H1 (cell line): Measurements from ENCODE around the gene EVX2. TPM values are rescaled to one million over a fixed set of nuclear protein-coding genes. Genes with fewer than 3 reads are reported as not detected.

Source experiments
- CBX5 ChIP-seq: fragments of 300-800, 300-1000 bp; sonication (generic); IDR thresholded peaks from 2 replicates; pipeline ENCODE4 v1.7.1; 2016; ENCODE audit warnings: antibody characterized with exemption, low read length, low read depth
- CHD2 ChIP-seq: IDR thresholded peaks from 2 replicates; pipeline ENCODE4 v1.6.1; 2012; ENCODE audit warnings: low read length, improper control_type of control experiment
- EGR1 ChIP-seq: IDR thresholded peaks from 2 replicates; pipeline ENCODE4 v1.6.1; 2011; ENCODE audit warnings: low read depth, low read length, borderline replicate concordance
- EP300 ChIP-seq, 2 experiments: IDR thresholded peaks; 1 replicate in 1 of 2; 2 replicates in 1 of 2; pipeline ENCODE4 v1.6.1; 2011 to 2012; ENCODE audit warnings: low read depth in 2 of 2, low read length in 2 of 2, mild to moderate bottlenecking in 2 of 2, borderline replicate concordance in 1 of 2, inconsistent platforms in 1 of 2, moderate library complexity in 1 of 2
- HDAC2 ChIP-seq, 2 experiments: fragments of 300-600 bp in 1 of 2; sonication (generic) in 1 of 2; IDR thresholded peaks; 2 replicates each; pipeline ENCODE4 v1.6.1; 2011 to 2012; ENCODE audit warnings: low read depth in 2 of 2, low read length in 2 of 2, mild to moderate bottlenecking in 2 of 2, moderate library complexity in 2 of 2, borderline replicate concordance in 1 of 2, inconsistent platforms in 1 of 2
- KDM4A ChIP-seq: IDR thresholded peaks from one replicate; pipeline ENCODE4 v1.7.1; 2012; ENCODE audit warnings: low read depth, mild to moderate bottlenecking, moderate library complexity, low read length, inconsistent platforms; ENCODE audit not compliant: severe bottlenecking
- RNF2 ChIP-seq: fragments of 200-900, 300-1000 bp; sonication (generic); IDR thresholded peaks from 2 replicates; pipeline ENCODE4 v1.7.1; 2016; ENCODE audit warnings: borderline replicate concordance, low read depth, mild to moderate bottlenecking, antibody characterized with exemption, low read length; ENCODE audit not compliant: poor library complexity, severe bottlenecking; ENCODE audit errors: missing control alignments
- polyA plus RNA-seq, 7 experiments: library from polyadenylated mRNA; depleted of rRNA in 3 of 7; stranded (reverse) in 5 of 7; unstranded in 2 of 7; fragments of >200 nt in 5 of 7; fragments of 200-250 nt in 2 of 7; gene quantifications; 1 replicate in 5 of 7; 2 replicates in 1 of 7; 4 replicates in 1 of 7; pipeline versions ENCODE4 v1.2.1 to v1.2.3, GENCODE V29; 2011 to 2013; ENCODE audit warnings: missing spikeins in 2 of 7, mixed read lengths in 2 of 7
- total RNA-seq: library from RNA; stranded (reverse); fragmentation: NEBNext Ultra II Directional; extraction: Animal tissue kit (Norgen Biotek cat#: 25700); gene quantifications from 2 replicates; pipeline ENCODE4 v1.2.1, GENCODE V29; 2021
- TF ChIP-seq, protein P1 (sequence below): fragments of 300-600 bp; sonication (generic); IDR thresholded peaks from 2 replicates; pipeline ENCODE4 v1.7.1; 2012; ENCODE audit warnings: low read length, moderate library complexity, mild to moderate bottlenecking, inconsistent platforms; ENCODE audit not compliant: insufficient replicate concordance

EVX2 gene
- total and polyA plus RNA-seq, 2 of the 8 experiments (the other 6 are each of a cell fraction or from before 2014, with no cell fraction given), result not detected

DNA sequence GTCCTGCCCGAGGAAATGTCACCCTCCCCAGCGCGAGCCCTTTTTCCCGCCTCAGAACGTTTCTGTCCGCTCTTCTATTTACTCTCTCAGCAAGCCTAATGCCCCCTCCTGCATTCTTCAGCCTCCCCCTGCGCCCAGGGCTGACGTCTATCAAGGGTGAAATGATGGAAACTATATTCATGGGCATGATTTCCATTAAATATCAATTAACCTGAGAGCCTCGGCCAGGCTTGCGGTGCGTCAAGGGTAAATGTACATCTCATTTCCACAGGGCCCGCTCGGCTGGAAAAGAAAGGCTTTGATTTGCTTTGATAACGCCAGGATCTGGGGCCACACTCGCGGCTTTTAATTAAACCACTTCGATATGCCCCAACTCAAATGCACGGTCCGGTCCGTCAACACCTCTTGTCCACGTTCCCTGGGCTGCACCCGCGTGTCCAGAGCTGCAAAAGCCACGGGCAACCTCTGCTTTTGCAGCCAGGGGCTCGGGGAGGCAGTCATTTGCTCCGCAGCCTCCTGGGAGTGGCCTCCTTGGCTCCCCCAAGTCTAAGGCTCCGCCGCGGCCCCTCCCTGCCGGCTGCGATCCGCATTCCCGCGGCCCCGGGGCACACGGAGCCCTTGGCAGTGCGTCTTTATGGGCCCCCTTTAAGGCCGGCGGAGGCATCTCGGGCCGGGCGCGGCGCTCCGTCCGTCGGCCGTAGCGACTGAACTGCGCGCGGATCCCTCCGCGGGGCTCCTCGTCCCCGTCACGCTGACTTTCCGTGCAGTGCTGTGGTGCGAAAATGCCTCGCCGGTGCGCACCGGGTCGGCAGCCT, 45.4 kb upstream of the EVX2 start, which contains the start of gene HOXD8 (continued):
- TF ChIP-seq, protein P1, sequence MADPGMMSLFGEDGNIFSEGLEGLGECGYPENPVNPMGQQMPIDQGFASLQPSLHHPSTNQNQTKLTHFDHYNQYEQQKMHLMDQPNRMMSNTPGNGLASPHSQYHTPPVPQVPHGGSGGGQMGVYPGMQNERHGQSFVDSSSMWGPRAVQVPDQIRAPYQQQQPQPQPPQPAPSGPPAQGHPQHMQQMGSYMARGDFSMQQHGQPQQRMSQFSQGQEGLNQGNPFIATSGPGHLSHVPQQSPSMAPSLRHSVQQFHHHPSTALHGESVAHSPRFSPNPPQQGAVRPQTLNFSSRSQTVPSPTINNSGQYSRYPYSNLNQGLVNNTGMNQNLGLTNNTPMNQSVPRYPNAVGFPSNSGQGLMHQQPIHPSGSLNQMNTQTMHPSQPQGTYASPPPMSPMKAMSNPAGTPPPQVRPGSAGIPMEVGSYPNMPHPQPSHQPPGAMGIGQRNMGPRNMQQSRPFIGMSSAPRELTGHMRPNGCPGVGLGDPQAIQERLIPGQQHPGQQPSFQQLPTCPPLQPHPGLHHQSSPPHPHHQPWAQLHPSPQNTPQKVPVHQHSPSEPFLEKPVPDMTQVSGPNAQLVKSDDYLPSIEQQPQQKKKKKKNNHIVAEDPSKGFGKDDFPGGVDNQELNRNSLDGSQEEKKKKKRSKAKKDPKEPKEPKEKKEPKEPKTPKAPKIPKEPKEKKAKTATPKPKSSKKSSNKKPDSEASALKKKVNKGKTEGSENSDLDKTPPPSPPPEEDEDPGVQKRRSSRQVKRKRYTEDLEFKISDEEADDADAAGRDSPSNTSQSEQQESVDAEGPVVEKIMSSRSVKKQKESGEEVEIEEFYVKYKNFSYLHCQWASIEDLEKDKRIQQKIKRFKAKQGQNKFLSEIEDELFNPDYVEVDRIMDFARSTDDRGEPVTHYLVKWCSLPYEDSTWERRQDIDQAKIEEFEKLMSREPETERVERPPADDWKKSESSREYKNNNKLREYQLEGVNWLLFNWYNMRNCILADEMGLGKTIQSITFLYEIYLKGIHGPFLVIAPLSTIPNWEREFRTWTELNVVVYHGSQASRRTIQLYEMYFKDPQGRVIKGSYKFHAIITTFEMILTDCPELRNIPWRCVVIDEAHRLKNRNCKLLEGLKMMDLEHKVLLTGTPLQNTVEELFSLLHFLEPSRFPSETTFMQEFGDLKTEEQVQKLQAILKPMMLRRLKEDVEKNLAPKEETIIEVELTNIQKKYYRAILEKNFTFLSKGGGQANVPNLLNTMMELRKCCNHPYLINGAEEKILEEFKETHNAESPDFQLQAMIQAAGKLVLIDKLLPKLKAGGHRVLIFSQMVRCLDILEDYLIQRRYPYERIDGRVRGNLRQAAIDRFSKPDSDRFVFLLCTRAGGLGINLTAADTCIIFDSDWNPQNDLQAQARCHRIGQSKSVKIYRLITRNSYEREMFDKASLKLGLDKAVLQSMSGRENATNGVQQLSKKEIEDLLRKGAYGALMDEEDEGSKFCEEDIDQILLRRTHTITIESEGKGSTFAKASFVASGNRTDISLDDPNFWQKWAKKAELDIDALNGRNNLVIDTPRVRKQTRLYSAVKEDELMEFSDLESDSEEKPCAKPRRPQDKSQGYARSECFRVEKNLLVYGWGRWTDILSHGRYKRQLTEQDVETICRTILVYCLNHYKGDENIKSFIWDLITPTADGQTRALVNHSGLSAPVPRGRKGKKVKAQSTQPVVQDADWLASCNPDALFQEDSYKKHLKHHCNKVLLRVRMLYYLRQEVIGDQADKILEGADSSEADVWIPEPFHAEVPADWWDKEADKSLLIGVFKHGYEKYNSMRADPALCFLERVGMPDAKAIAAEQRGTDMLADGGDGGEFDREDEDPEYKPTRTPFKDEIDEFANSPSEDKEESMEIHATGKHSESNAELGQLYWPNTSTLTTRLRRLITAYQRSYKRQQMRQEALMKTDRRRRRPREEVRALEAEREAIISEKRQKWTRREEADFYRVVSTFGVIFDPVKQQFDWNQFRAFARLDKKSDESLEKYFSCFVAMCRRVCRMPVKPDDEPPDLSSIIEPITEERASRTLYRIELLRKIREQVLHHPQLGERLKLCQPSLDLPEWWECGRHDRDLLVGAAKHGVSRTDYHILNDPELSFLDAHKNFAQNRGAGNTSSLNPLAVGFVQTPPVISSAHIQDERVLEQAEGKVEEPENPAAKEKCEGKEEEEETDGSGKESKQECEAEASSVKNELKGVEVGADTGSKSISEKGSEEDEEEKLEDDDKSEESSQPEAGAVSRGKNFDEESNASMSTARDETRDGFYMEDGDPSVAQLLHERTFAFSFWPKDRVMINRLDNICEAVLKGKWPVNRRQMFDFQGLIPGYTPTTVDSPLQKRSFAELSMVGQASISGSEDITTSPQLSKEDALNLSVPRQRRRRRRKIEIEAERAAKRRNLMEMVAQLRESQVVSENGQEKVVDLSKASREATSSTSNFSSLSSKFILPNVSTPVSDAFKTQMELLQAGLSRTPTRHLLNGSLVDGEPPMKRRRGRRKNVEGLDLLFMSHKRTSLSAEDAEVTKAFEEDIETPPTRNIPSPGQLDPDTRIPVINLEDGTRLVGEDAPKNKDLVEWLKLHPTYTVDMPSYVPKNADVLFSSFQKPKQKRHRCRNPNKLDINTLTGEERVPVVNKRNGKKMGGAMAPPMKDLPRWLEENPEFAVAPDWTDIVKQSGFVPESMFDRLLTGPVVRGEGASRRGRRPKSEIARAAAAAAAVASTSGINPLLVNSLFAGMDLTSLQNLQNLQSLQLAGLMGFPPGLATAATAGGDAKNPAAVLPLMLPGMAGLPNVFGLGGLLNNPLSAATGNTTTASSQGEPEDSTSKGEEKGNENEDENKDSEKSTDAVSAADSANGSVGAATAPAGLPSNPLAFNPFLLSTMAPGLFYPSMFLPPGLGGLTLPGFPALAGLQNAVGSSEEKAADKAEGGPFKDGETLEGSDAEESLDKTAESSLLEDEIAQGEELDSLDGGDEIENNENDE, result no peak
- peak; percentile 88 for TF ChIP-seq CHD2
- TF ChIP-seq EP300 (IDR thresholded peaks at IDR 0.05; ENCODE audit: borderline replicate concordance in 1 of 2, low read depth in 2 of 2, low read length in 2 of 2), result no peak
- no peak for TF ChIP-seq CBX5
- 0 out of 2 replicates have a peak, but pooled peaks have one; percentile 28 for TF ChIP-seq EGR1
- 0 out of 4 replicates have a peak, but pooled peaks of 1 of the 2 experiments have one; percentile 13 for TF ChIP-seq HDAC2 (IDR thresholded peaks at IDR 0.05; ENCODE audit: borderline replicate concordance in 1 of 2, low read depth in 2 of 2, low read length in 2 of 2)
- TF ChIP-seq KDM4A, result peak; percentile 26
- peak; percentile 67 for TF ChIP-seq RNF2
